Sigmoid colon (tissue), 4 donors: ENCODE measurements around the gene GRID1.
"Not testable (repeated sequence)": the region's sequence is repeated elsewhere in the genome, so short reads cannot be mapped to it uniquely, and the experiment has no call there.

Source experiments
- EP300 ChIP-seq, 4 donors: sonication (generic); formaldehyde crosslinking; IDR thresholded peaks; one replicate each; pipeline ENCODE4 v1.6.1; 2017; ENCODE audit warnings: antibody characterized with exemption in 4 of 4
- POLR2A ChIP-seq, 2 donors: fragments of 450-650 bp; IDR thresholded peaks; one replicate each; pipeline ENCODE4 v1.6.1; 2016; ENCODE audit warnings: antibody characterized with exemption in 2 of 2, mild to moderate bottlenecking in 2 of 2, moderate library complexity in 2 of 2
- TF ChIP-seq, protein P1 (sequence below), 4 experiments: fragments of 450-650 bp in 3 of 4; fragments of 200-600 bp in 1 of 4; IDR thresholded peaks; one replicate each; pipeline ENCODE4 v1.5.1; 2016 to 2019; ENCODE audit warnings: antibody characterized with exemption in 4 of 4, mild to moderate bottlenecking in 3 of 4, moderate library complexity in 2 of 4

DNA sequence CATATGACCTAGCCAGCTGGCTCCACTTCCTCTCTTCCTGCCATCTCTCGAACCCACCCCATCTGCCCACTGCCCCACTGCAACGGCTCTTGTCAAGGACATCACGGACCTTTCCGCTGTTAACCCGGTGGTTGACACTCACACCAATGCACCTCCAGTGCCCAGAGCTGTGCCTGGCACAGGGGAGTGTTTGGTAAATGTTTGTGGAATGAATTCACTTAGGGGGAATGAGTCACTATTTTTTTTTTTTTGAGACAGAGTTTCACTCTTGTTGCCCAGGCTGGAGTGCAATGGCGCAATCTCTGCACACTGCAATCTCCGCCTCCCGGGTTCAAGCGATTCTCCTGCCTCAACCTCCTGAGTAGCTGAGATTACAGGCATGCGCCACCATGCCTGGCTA, 191.1 kb downstream of the GRID1 start:
- TF ChIP-seq, protein P1, sequence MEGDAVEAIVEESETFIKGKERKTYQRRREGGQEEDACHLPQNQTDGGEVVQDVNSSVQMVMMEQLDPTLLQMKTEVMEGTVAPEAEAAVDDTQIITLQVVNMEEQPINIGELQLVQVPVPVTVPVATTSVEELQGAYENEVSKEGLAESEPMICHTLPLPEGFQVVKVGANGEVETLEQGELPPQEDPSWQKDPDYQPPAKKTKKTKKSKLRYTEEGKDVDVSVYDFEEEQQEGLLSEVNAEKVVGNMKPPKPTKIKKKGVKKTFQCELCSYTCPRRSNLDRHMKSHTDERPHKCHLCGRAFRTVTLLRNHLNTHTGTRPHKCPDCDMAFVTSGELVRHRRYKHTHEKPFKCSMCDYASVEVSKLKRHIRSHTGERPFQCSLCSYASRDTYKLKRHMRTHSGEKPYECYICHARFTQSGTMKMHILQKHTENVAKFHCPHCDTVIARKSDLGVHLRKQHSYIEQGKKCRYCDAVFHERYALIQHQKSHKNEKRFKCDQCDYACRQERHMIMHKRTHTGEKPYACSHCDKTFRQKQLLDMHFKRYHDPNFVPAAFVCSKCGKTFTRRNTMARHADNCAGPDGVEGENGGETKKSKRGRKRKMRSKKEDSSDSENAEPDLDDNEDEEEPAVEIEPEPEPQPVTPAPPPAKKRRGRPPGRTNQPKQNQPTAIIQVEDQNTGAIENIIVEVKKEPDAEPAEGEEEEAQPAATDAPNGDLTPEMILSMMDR (IDR thresholded peaks at IDR 0.05) = not testable (repeated sequence)
- not testable (repeated sequence) for TF ChIP-seq EP300, POLR2A (IDR thresholded peaks at IDR 0.05)
